ENCODE results near the gene WNT9B. TPM values are rescaled to one million over a fixed set of nuclear protein-coding genes. Genes with fewer than 3 reads are reported as not detected.

The WNT9B gene
- total and polyA plus RNA-seq, 5 donors from 2014 or later = not detected

Other genes starting within 250 kb of the WNT9B start
- not detected for gene WNT3, start 32.9 kb upstream of the WNT9B start, total RNA-seq
- not detected for gene WNT3, start 32.9 kb upstream of the WNT9B start, polyA plus RNA-seq
- 65.4 TPM for gene GOSR2, start 71.6 kb downstream of the WNT9B start, total RNA-seq
- 10 to 100 TPM; 39.9 to 62.3 (median 53.1) TPM for gene GOSR2, start 71.6 kb downstream of the WNT9B start, polyA plus RNA-seq
- gene RPRML, start 127.7 kb downstream of the WNT9B start, total RNA-seq = not detected
- gene RPRML, start 127.7 kb downstream of the WNT9B start, polyA plus RNA-seq = not detected

Data from CD4-positive, CD25-positive, alpha-beta regulatory T cell (primary cell).